ENCODE results near the gene ST8SIA2. TPM values are rescaled to one million over a fixed set of nuclear protein-coding genes. Genes with fewer than 3 reads are reported as not detected.

The ST8SIA2 gene
- total RNA-seq, 1 donor from 2014 or later = not detected

DNA sequence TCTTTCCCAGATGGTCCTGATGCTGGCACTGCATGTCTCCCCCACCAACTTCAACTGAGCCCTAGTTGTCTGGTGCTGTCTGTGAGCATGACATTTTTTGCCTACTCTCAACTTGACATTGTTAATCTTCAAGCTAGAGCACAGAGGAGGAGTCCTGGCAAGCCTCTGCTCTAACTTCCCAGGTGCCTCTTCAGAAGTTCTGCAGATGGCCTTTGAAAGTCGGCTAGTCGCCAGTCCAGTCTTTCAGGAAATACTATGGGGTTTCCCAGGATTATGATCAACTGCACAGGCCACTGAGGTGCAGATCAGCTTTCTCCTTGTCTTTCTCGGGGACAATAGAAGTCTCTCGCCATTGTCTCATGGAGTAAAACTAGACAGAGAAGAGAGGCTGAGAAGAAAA lies 86.7 kb downstream of the ST8SIA2 start:
- Histone ChIP-seq H3K27me3 (ENCODE audit: control insufficient read depth, insufficient read depth, low read length) (no peaks in the 10 kb centered on the region), H3K4me3 (ENCODE audit: low read depth, low read length) (no peak overlapping the region), H3K36me3 (ENCODE audit: control insufficient read depth, insufficient read depth, low read length) (no peaks in the 10 kb centered on the region)
- no peak for DNase-seq (ENCODE audit: low read depth)
- peak; percentile 50 for FAIRE-seq
- no peak for TF ChIP-seq CTCF (IDR thresholded peaks at IDR 0.05; ENCODE audit: insufficient read depth, low read length, severe bottlenecking)

- Histone ChIP-seq H3K27me3 (ENCODE audit: control insufficient read depth, insufficient read depth, low read length) (no peaks in the 10 kb centered on the region), H3K4me3 (ENCODE audit: low read depth, low read length) (no peak overlapping the region), H3K36me3 (ENCODE audit: control insufficient read depth, insufficient read depth, low read length) (no peaks in the 10 kb centered on the region)
- no peak for TF ChIP-seq CTCF (IDR thresholded peaks at IDR 0.05; ENCODE audit: insufficient read depth, low read length, severe bottlenecking)
- DNase-seq (ENCODE audit: low read depth) (no peak), FAIRE-seq (no peak)
Observed at GRCh38 chr15:92485441-92485840, 91.8 kb downstream of the ST8SIA2 start.

DNA sequence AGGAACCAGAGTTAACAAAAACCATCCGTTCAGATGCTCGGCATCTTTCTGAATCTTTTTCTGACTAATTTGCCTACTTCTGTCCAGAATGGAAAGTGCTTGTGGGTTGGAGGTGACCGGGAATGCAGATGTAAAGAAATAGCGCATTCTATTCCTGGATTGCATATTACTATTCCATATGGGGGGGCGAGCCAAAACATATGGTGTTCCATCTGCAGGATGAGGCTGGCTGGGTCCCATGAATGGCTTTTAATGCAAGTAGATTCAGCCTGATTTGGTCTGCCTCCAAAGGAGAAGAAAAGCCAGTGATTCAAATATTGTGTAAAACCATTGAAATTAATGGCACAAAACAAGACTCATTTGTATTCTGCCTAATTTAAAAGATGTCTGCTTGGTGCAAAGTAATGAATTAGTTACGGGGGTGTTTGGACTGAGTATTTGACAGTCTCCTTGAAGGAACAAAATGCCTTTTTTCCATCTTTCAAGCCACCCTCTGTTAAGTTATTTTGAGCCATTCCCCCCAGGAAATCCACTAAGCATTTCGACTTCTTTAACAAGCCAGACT lies 99.0 kb downstream of the ST8SIA2 start:
- DNase-seq (ENCODE audit: low read depth) (no peak), FAIRE-seq (no peak)
- Histone ChIP-seq H3K36me3 (ENCODE audit: control insufficient read depth, insufficient read depth, low read length) (no peaks in the 10 kb centered on the region), H3K27me3 (ENCODE audit: control insufficient read depth, insufficient read depth, low read length) (no peaks in the 10 kb centered on the region), H3K4me3 (ENCODE audit: low read depth, low read length) (no peak overlapping the region)
- no peak for TF ChIP-seq CTCF (IDR thresholded peaks at IDR 0.05; ENCODE audit: insufficient read depth, low read length, severe bottlenecking)

GRCh38 chr15:92494806-92495336 lies 101.2 kb downstream of the ST8SIA2 start:
- TF ChIP-seq CTCF (IDR thresholded peaks at IDR 0.05; ENCODE audit: insufficient read depth, low read length, severe bottlenecking) = no peak
- Histone ChIP-seq H3K36me3 (ENCODE audit: control insufficient read depth, insufficient read depth, low read length) (no peaks in the 10 kb centered on the region), H3K27me3 (ENCODE audit: control insufficient read depth, insufficient read depth, low read length) (no peaks in the 10 kb centered on the region), H3K4me3 (ENCODE audit: low read depth, low read length) (no peak overlapping the region)
- DNase-seq (ENCODE audit: low read depth) (no peak), FAIRE-seq (no peak)

- no peak overlapping the region for H3K4me3 ChIP-seq (ENCODE audit: low read depth, low read length)
- no peak for TF ChIP-seq CTCF (IDR thresholded peaks at IDR 0.05; ENCODE audit: insufficient read depth, low read length, severe bottlenecking)
- no peaks in the 10 kb centered on the region for H3K36me3 ChIP-seq (ENCODE audit: control insufficient read depth, insufficient read depth, low read length)
- H3K27me3 ChIP-seq (ENCODE audit: control insufficient read depth, insufficient read depth, low read length) = no peaks in the 10 kb centered on the region
- FAIRE-seq (peak; percentile 86), DNase-seq (ENCODE audit: low read depth) (peak; percentile 3)
Observed at GRCh38 chr15:92495446-92495845, 101.8 kb downstream of the ST8SIA2 start.

All from bronchial epithelial cell (primary cell).